Astrocyte (in vitro differentiated cells and primary cell): ENCODE measurements around the gene AP3B2.

Experiments
- EZH2 ChIP-seq: IDR thresholded peaks from 2 replicates; pipeline ENCODE4 v1.6.1; 2012; ENCODE audit warnings: mild to moderate bottlenecking, low read length, inconsistent platforms; ENCODE audit not compliant: insufficient read depth
- TF ChIP-seq, protein P1 (sequence below): IDR thresholded peaks from 2 replicates; pipeline ENCODE4 v1.5.1; 2011; ENCODE audit warnings: low read depth, mild to moderate bottlenecking, inconsistent platforms, low read length, moderate library complexity; ENCODE audit not compliant: insufficient read depth

DNA sequence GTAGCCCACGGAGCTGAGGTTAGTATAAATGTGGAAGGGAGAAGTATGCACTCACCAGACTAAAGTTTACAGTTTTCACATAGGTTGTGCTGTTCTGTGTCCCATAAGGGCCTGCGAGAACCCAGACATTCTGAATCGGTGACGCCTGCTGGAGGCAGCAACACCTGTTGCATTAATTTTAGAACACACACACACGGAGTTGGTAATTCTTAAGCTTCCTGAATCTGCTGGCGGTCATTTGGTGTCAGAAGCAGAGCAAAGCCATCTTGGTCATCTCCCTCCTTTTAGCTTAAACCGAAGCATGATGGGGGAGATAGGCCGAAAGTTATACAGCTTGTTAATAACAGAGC is 41.1 kb upstream of the AP3B2 start:
- TF ChIP-seq, protein P1, sequence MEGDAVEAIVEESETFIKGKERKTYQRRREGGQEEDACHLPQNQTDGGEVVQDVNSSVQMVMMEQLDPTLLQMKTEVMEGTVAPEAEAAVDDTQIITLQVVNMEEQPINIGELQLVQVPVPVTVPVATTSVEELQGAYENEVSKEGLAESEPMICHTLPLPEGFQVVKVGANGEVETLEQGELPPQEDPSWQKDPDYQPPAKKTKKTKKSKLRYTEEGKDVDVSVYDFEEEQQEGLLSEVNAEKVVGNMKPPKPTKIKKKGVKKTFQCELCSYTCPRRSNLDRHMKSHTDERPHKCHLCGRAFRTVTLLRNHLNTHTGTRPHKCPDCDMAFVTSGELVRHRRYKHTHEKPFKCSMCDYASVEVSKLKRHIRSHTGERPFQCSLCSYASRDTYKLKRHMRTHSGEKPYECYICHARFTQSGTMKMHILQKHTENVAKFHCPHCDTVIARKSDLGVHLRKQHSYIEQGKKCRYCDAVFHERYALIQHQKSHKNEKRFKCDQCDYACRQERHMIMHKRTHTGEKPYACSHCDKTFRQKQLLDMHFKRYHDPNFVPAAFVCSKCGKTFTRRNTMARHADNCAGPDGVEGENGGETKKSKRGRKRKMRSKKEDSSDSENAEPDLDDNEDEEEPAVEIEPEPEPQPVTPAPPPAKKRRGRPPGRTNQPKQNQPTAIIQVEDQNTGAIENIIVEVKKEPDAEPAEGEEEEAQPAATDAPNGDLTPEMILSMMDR: no peak
- no peak for TF ChIP-seq EZH2
